ENCODE data around the gene OPTN. TPM values are rescaled to one million over a fixed set of nuclear protein-coding genes. Genes with fewer than 3 reads are reported as not detected.

The OPTN gene
- total RNA-seq, 1 experiment from 2014 or later: 79.6 TPM

DNA sequence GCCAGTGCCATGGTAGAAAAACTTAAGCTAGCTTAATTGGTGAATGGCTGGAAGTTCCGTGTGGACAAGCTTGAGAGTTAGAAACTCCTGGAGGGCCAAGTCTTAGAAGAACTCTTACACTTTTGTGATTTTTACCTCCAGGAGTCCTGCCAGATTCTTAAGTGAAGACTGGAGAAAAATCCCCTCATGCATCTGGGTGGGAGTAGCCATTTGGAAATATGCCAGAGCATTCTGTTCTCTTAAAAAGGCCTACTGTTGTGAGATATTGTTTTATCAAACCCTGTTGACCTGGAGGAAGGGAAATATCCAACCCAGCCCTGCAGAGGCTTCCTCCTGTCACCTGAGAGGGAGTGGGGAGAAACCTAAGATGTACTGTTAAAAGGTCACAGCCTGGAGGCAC lies 43.8 kb downstream of the OPTN start:
- H3K27me3 Mint-ChIP-seq (ENCODE audit: insufficient read depth, unreplicated experiment): no peaks in the 10 kb centered on the region
- no TSS peak for BruUV-seq (replicated peaks)
- intact Hi-C loops (cut with micrococcal nuclease): no loop called here
- H3K36me3 Mint-ChIP-seq (ENCODE audit: insufficient read depth, unreplicated experiment): peaks cover 10% of the 10 kb centered on the region
- H3K9me3 Mint-ChIP-seq (ENCODE audit: unreplicated experiment): peaks cover 12% of the 10 kb centered on the region
- peaks cover 16% of the 10 kb centered on the region for H3K4me1 Mint-ChIP-seq (ENCODE audit: insufficient read depth, unreplicated experiment)
- POLR2A ChIA-PET: interaction anchor here (1.6 kb wide), 1 partner anchor 17 kb away, joined by 5 read pairs; the partner anchor contains the start of gene MCM10
- H3K4me3 Mint-ChIP-seq (ENCODE audit: unreplicated experiment): no peak overlapping the region
- TF ChIP-seq, protein P1, sequence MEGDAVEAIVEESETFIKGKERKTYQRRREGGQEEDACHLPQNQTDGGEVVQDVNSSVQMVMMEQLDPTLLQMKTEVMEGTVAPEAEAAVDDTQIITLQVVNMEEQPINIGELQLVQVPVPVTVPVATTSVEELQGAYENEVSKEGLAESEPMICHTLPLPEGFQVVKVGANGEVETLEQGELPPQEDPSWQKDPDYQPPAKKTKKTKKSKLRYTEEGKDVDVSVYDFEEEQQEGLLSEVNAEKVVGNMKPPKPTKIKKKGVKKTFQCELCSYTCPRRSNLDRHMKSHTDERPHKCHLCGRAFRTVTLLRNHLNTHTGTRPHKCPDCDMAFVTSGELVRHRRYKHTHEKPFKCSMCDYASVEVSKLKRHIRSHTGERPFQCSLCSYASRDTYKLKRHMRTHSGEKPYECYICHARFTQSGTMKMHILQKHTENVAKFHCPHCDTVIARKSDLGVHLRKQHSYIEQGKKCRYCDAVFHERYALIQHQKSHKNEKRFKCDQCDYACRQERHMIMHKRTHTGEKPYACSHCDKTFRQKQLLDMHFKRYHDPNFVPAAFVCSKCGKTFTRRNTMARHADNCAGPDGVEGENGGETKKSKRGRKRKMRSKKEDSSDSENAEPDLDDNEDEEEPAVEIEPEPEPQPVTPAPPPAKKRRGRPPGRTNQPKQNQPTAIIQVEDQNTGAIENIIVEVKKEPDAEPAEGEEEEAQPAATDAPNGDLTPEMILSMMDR (IDR thresholded peaks at IDR 0.05; ENCODE audit: unreplicated experiment): no peak
- DNase-seq (ENCODE audit: unreplicated experiment): no peak
- CTCF ChIA-PET: interaction anchor here (0.6 to 1.0 kb wide), 3 partner anchors 34 to 974 kb away, joined by 3 to 4 read pairs (median 3); no protein-coding TSS in a partner anchor
- no peak overlapping the region for H3K27ac Mint-ChIP-seq (ENCODE audit: low read depth, unreplicated experiment)

DNA sequence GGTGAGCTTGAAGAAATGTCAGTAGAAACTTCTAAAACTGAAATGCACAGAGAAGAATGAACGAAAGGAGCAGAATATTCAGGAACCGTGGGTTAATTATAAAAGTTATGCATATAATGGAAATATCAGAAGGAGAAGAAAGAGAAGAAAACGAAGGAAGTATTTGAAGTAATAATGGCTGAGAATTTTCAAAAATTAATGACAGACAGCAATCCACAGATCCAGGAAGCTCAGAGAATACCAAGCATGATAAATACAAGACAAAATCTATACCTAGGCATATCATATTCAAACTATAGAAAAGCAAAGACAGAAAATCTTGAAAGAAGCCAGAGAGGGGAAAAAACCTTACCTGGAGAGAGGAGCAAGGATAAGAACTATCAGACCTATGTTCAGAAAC lies 44.9 kb downstream of the OPTN start:
- Mint-ChIP-seq H3K27me3 (ENCODE audit: insufficient read depth, unreplicated experiment) (no peaks in the 10 kb centered on the region), H3K27ac (ENCODE audit: low read depth, unreplicated experiment) (no peak overlapping the region), H3K4me3 (ENCODE audit: unreplicated experiment) (no peak overlapping the region), H3K36me3 (ENCODE audit: insufficient read depth, unreplicated experiment) (peaks cover 8% of the 10 kb centered on the region), H3K4me1 (ENCODE audit: insufficient read depth, unreplicated experiment) (peaks cover 16% of the 10 kb centered on the region), H3K9me3 (ENCODE audit: unreplicated experiment) (peaks cover 12% of the 10 kb centered on the region)
- ChIA-PET POLR2A (interaction anchor here (1.2 kb wide), 1 partner anchor 12 kb away, joined by 3 read pairs; no protein-coding TSS in a partner anchor), CTCF (no interaction called here)
- BruUV-seq (replicated peaks): no TSS peak
- intact Hi-C loops (cut with micrococcal nuclease): no loop called here
- DNase-seq (ENCODE audit: unreplicated experiment): no peak
- TF ChIP-seq, protein P1 (IDR thresholded peaks at IDR 0.05; ENCODE audit: unreplicated experiment): no peak

DNA sequence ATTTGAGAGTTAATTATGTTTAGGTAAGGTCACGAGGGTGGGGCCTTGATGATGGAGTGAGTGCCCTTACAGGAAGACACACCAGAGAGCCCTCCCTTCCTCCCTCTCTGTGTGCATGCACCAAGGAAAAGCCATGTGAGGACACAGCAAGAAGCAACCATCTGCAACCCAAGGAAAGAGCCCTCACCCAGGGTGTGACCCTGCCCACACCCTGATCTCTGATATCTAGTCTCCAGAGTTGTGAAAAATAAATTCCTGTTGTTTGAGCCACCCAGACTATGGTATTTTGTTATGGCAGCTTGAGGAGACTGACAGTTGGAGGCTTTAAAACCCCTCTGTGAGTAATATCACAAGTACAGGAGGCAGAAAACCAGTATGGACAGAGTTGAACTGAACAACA lies 46.4 kb downstream of the OPTN start:
- no peaks in the 10 kb centered on the region for H3K27me3 Mint-ChIP-seq (ENCODE audit: insufficient read depth, unreplicated experiment)
- H3K36me3 Mint-ChIP-seq (ENCODE audit: insufficient read depth, unreplicated experiment): no peaks in the 10 kb centered on the region
- intact Hi-C loops (cut with micrococcal nuclease): no loop called here
- CTCF ChIA-PET: no interaction called here
- DNase-seq (ENCODE audit: unreplicated experiment): no peak
- BruUV-seq (replicated peaks): no TSS peak
- H3K9me3 Mint-ChIP-seq (ENCODE audit: unreplicated experiment): peaks cover 12% of the 10 kb centered on the region
- POLR2A ChIA-PET: no interaction called here
- H3K4me3 Mint-ChIP-seq (ENCODE audit: unreplicated experiment): no peak overlapping the region
- TF ChIP-seq, protein P1 (IDR thresholded peaks at IDR 0.05; ENCODE audit: unreplicated experiment): no peak
- H3K27ac Mint-ChIP-seq (ENCODE audit: low read depth, unreplicated experiment): peak overlapping the region; percentile 74
- peaks cover 16% of the 10 kb centered on the region for H3K4me1 Mint-ChIP-seq (ENCODE audit: insufficient read depth, unreplicated experiment)

DNA sequence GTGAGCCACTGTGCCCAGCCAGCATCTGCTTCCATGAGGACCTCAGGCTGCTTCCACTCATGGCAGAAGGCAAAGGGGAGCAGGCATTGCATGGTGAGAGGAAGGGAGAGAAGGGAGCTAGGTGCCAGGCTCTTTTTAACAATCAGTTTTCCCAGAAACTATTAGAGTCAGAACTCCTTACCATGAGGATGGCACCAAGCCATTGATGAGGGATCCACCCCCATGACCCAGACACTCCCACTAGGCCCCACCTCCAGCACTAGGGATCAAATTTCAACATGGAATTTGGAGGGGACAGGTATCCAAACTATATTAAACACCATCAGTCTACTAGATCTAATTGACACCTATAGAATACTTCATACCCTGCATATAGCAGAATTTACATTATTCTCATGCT lies 47.2 kb downstream of the OPTN start:
- no peak overlapping the region for H3K27ac Mint-ChIP-seq (ENCODE audit: low read depth, unreplicated experiment)
- ChIA-PET CTCF (interaction anchor here (1.4 kb wide), 1 partner anchor 156 kb away, joined by 4 read pairs; no protein-coding TSS in a partner anchor), POLR2A (no interaction called here)
- no TSS peak for BruUV-seq (replicated peaks)
- H3K4me3 Mint-ChIP-seq (ENCODE audit: unreplicated experiment): no peak overlapping the region
- H3K9me3 Mint-ChIP-seq (ENCODE audit: unreplicated experiment): peaks cover 12% of the 10 kb centered on the region
- no peak for DNase-seq (ENCODE audit: unreplicated experiment)
- H3K27me3 Mint-ChIP-seq (ENCODE audit: insufficient read depth, unreplicated experiment): no peaks in the 10 kb centered on the region
- no peaks in the 10 kb centered on the region for H3K36me3 Mint-ChIP-seq (ENCODE audit: insufficient read depth, unreplicated experiment)
- H3K4me1 Mint-ChIP-seq (ENCODE audit: insufficient read depth, unreplicated experiment): peaks cover 16% of the 10 kb centered on the region
- TF ChIP-seq, protein P1 (IDR thresholded peaks at IDR 0.05; ENCODE audit: unreplicated experiment): no peak
- intact Hi-C loops (cut with micrococcal nuclease): no loop called here
